HG03521 (cell line): ENCODE measurements around the gene RAET1L.
"Not testable (repeated sequence)": the region's sequence is repeated elsewhere in the genome, so short reads cannot be mapped to it uniquely, and the experiment has no call there.

Experiments used
- ATAC-seq: cut with Tn5 transposase; IDR thresholded peaks from one replicate; pipeline ENCODE4 v1.9.1; 2021; ENCODE audit warnings: mild to moderate bottlenecking, moderate library complexity; ENCODE audit not compliant: unreplicated experiment

RAET1L gene, protein sequence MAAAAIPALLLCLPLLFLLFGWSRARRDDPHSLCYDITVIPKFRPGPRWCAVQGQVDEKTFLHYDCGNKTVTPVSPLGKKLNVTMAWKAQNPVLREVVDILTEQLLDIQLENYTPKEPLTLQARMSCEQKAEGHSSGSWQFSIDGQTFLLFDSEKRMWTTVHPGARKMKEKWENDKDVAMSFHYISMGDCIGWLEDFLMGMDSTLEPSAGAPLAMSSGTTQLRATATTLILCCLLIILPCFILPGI

GRCh38 chr6:150025201-150025917 lies at the start of gene RAET1L:
TSS of gene RAET1L (minus strand) at chr6:150025532. CDS start at chr6:150025471, 61 bp downstream.
- ATAC-seq, result no peak

GRCh38 chr6:150075034-150075421 lies 49.7 kb upstream of the RAET1L start:
- ATAC-seq, result no peak

GRCh38 chr6:150074396-150075033 lies 49.2 kb upstream of the RAET1L start:
- ATAC-seq, result not testable (repeated sequence)

- ATAC-seq, result no peak
These were observed 46.9 kb upstream of the RAET1L start for GRCh38 chr6:150072201-150072600.

DNA sequence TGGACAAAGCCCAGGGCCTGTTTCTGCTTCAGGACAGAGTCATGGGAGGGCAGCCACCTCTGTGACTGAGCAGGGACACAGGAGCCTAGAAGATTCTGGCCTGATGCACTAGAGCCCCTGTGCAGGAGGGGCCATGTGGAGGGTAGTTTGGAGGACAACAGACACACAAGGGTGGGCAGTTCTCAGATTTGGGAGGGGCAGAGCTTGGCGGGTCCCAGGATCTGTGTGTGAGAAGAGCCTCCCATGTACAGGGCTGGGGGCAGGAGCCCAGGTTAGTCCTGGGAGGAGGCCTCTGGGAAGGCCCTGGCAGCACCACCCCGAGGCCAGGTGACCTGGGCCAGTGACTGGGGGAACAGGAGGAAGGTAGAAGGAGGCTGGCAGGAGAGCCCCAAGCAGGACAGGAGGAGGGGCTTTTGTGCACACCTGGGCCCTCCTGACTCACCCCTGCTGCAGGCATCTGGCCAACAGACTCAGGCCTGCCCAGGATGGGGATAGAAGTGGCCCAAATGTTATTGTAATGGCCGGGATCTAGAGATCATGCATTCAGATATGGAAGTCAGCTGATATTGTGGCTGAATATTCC lies 45.0 kb upstream of the RAET1L start:
- no peak for ATAC-seq

- no peak for ATAC-seq
These were observed 44.4 kb upstream of the RAET1L start for GRCh38 chr6:150069706-150070105.

DNA sequence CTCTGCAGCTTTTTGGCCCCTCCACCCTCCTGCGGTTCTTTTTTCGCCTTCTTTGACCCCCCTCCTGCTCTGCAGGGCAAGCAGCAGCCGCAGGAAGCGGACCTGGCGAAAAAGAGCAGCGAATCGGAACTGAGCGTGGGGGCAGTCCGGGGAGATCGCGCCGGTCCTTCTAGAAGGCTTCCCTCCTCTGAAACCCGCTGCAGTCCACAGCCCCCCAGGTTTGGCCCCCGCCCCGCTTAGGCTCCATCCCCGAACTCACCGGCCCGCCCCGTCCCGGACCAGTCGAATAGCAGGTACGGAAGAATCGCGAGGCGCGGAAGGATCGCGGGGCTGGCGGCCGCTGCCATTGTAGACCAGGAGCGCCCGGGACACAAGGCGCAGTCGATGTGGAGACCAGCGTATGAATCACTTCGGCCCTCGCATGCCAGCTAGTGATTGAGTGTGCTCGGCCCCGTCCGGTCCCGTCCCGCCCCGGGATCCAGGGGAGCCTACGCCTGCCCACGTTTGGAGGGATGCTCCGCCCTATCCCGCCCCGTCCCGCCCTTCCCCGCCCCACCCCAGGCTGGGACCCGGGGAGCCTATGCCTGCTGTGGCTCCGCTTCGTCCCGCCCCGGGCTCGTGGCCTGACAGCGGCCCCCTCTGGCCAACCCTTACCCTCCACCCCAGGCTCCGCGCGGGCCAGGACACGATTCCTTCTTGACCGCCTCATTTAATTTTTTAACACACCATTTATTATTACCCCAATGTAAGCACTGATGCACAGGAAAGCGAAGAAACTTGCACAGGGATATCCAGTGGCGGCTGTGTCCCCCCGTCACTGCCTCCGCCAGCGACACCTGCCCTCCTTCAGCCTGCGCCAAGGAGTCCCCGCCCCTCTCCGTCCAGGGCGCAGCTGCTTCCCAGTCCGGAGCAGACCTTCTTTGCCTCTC lies 43.7 kb upstream of the RAET1L start, which contains the start of gene ULBP3:
Gene ULBP3 (minus strand): TSS at position 402 of the 929 bp plus-strand sequence. CDS start 55 bp downstream, at position 347.
- peak; percentile 74 for ATAC-seq

- ATAC-seq, result no peak
These were observed 42.8 kb upstream of the RAET1L start for GRCh38 chr6:150068151-150068550.

DNA sequence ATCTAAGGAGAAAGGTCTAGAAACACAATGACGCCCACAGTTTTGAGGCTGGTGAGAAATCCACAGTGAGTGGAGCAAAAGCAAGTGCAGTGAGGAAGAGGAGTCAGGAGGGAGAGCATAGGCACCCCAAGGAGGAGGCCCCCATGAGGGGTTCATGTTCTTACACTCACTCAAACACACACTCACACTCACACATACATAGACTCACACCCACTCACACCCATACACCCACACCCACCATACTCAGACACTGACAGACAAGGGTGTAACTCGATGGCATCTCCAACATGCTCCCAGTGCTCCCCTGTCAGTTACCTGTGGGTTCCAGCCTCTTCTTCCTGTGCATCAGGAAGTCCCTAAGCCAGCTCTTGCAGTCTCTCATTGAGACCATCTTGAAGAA lies 39.8 kb upstream of the RAET1L start:
- ATAC-seq, result no peak

- no peak for ATAC-seq
These were observed 38.3 kb upstream of the RAET1L start for GRCh38 chr6:150063640-150064039.

GRCh38 chr6:150059973-150060372 lies 34.6 kb upstream of the RAET1L start:
- ATAC-seq, result not testable (repeated sequence)

- ATAC-seq, result no peak
These were observed 33.7 kb upstream of the RAET1L start for GRCh38 chr6:150058986-150059385.

GRCh38 chr6:150058231-150058792 lies 33.0 kb upstream of the RAET1L start:
- no peak for ATAC-seq

- no peak for ATAC-seq
These were observed 32.2 kb upstream of the RAET1L start for GRCh38 chr6:150057501-150057951.

GRCh38 chr6:150056916-150057315 lies 31.6 kb upstream of the RAET1L start:
- no peak for ATAC-seq

GRCh38 chr6:150056156-150056555 lies 30.8 kb upstream of the RAET1L start:
- no peak for ATAC-seq

- ATAC-seq, result no peak
These were observed 29.8 kb upstream of the RAET1L start for GRCh38 chr6:150055131-150055530.

- no peak for ATAC-seq
These were observed 28.1 kb upstream of the RAET1L start for GRCh38 chr6:150053450-150053849.

DNA sequence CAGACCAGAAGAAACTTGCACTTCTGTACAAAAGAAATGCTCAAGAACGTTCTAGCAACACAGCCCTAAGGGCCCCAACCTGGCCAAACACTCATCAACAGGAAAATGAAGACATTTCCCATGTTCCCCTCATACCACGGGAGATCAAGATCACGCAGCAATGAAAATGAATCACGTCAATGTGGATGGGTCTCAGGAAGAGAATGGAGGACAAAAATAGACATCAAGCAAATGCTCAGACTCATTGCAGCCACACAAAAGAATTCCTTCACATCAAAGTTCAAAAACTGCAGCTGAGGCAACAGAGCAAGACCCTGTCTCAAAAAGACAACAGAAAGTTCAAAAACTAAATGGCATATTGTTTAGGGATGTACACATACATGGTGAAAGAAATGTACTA lies 25.5 kb upstream of the RAET1L start:
- no peak for ATAC-seq

GRCh38 chr6:150048099-150048498 lies 22.8 kb upstream of the RAET1L start:
- ATAC-seq, result no peak
